ENCODE measurements around the gene TTYH1. TPM values are rescaled to one million over a fixed set of nuclear protein-coding genes. Genes with fewer than 3 reads are reported as not detected.

TTYH1 gene
- total and polyA plus RNA-seq, 2 donors (not counting 3 experiments of a cell fraction or from before 2014, with no cell fraction given) = not detected

- FAIRE-seq (no peak), DNase-seq (ENCODE audit: low read depth, low spot score) (no peak)
- no TSS peak for BruUV-seq (replicated peaks)
- dilution Hi-C loops (cut with MboI; ENCODE audit: extremely low pct_ligation_motif_present, low sequenced_read_pairs) = no loop called here
- intact Hi-C loops (cut with micrococcal nuclease) = no loop called here
- Histone ChIP-seq H3K4me2 (ENCODE audit: insufficient read depth, low read length) (no peak overlapping the region), H3K79me2 (ENCODE audit: control insufficient read depth, insufficient read depth, low read length) (no peaks in the 10 kb centered on the region), H3K9ac (replicated peaks; ENCODE audit: extremely low read depth, insufficient read depth, low read length) (no peak overlapping the region), H3K9me1 (replicated peaks; ENCODE audit: control insufficient read depth, extremely low read depth, insufficient read depth, low read length) (no peaks in the 10 kb centered on the region), H3K27ac (ENCODE audit: insufficient read depth, low read depth, low read length) (no peak overlapping the region), H3K27me3 (ENCODE audit: control insufficient read depth in 2 of 2, insufficient read depth in 2 of 2, low read length in 2 of 2) (peaks cover 0 to 2% of the 10 kb centered on the region in 2 experiments), H4K20me1 (replicated peaks; ENCODE audit: control insufficient read depth, extremely low read depth, insufficient read depth, low read length) (no peaks in the 10 kb centered on the region), H3K36me3 (ENCODE audit: control insufficient read depth in 2 of 2, extremely low read depth in 1 of 2, insufficient read depth in 2 of 2, low read length in 2 of 2) (no peaks in the 10 kb centered on the region), H3K4me3 (replicated peaks in 1 of 3; ENCODE audit: insufficient read depth in 1 of 3, low read depth in 1 of 3, low read length in 3 of 3) (no peak overlapping the region), H3K9me3 (replicated peaks; ENCODE audit: control insufficient read depth, insufficient read depth, low read length) (no peaks in the 10 kb centered on the region), H2AFZ (ENCODE audit: low read depth, low read length) (no peak overlapping the region), H3K4me1 (ENCODE audit: control insufficient read depth, extremely low read depth, insufficient read depth, low read length) (no peaks in the 10 kb centered on the region)
- ChIA-PET CTCF (interaction anchor here (1.0 to 4.1 kb wide), 2 partner anchors 8 to 9 kb away, joined by 3 to 21 read pairs; no protein-coding TSS in a partner anchor), POLR2A (no interaction called here)
- no peak for TF ChIP-seq EZH2 (IDR thresholded peaks at IDR 0.05; ENCODE audit: borderline replicate concordance, low read depth, low read length, severe bottlenecking)
- TF ChIP-seq CTCF (IDR thresholded peaks at IDR 0.05; ENCODE audit: extremely low read depth in 1 of 2, insufficient read depth in 1 of 2, low read depth in 1 of 2, low read length in 2 of 2) = no peak
- TF ChIP-seq POLR2A (IDR thresholded peaks at IDR 0.05; ENCODE audit: low read depth, low read length) = no peak
- TF ChIP-seq FOS (IDR thresholded peaks at IDR 0.05; ENCODE audit: borderline replicate concordance, insufficient read depth, low read length) = no peak
- TF ChIP-seq POLR2AphosphoS5 (IDR thresholded peaks at IDR 0.05; ENCODE audit: insufficient read depth, low read depth, low read length) = no peak
- TF ChIP-seq GATA2 (IDR thresholded peaks at IDR 0.05; ENCODE audit: insufficient read depth, insufficient read length, low read depth, low read length) = no peak
- no peak for TF ChIP-seq MAX (IDR thresholded peaks at IDR 0.05; ENCODE audit: insufficient read depth, insufficient read length)
- no peak for TF ChIP-seq JUN (IDR thresholded peaks at IDR 0.05; ENCODE audit: borderline replicate concordance, insufficient read depth, insufficient read length, low read depth)
- no peak for TF ChIP-seq MYC (IDR thresholded peaks at IDR 0.05; ENCODE audit: low read depth, low read length)
These were observed 16.1 kb downstream of the TTYH1 start for GRCh38 chr19:54431255-54431838.
